GM12878 (cell line): Measurements from ENCODE around the gene BEST2. TPM values are rescaled to one million over a fixed set of nuclear protein-coding genes. Genes with fewer than 3 reads are reported as not detected.
A peak's percentile ranks its signal among the peaks of the same experiment; 100 is the strongest.

Experiments used
- CBFB ChIP-seq: IDR thresholded peaks from 2 replicates; pipeline ENCODE4 v1.6.1; 2016; ENCODE audit warnings: antibody characterized with exemption, low read depth
- CHD1 ChIP-seq: IDR thresholded peaks from 2 replicates; pipeline ENCODE4 v1.6.1; 2012; ENCODE audit warnings: low read depth, low read length, improper control_type of control experiment
- E2F4 ChIP-seq: IDR thresholded peaks from 2 replicates; pipeline ENCODE4 v1.6.1; 2012; ENCODE audit warnings: low read depth, low read length, improper control_type of control experiment
- E4F1 ChIP-seq: fragments of 450-650 bp; IDR thresholded peaks from 2 replicates; pipeline ENCODE4 v1.6.1; 2018; ENCODE audit warnings: borderline replicate concordance, mild to moderate bottlenecking; ENCODE audit not compliant: partially characterized antibody
- EGR1 ChIP-seq, 2 experiments: IDR thresholded peaks; 1 replicate in 1 of 2; 2 replicates in 1 of 2; pipeline ENCODE4 v1.6.1; 2011 to 2012; ENCODE audit warnings: low read depth in 2 of 2, low read length in 2 of 2, borderline replicate concordance in 1 of 2, mild to moderate bottlenecking in 1 of 2, moderate library complexity in 1 of 2
- IKZF1 ChIP-seq: fragments of 450-650 bp; conservative IDR thresholded peaks from 2 replicates; pipeline ENCODE4 v1.6.1; 2017; ENCODE audit warnings: antibody characterized with exemption, mild to moderate bottlenecking
- JUNB ChIP-seq: IDR thresholded peaks from 2 replicates; pipeline ENCODE4 v1.6.1; 2016; ENCODE audit warnings: antibody characterized with exemption, mild to moderate bottlenecking
- KAT2A ChIP-seq: conservative IDR thresholded peaks from 2 replicates; pipeline ENCODE4 v1.6.1; 2011; ENCODE audit warnings: low read depth, low read length; ENCODE audit not compliant: control insufficient read depth
- NFYA ChIP-seq: IDR thresholded peaks from 2 replicates; pipeline ENCODE4 v1.6.1; 2011; ENCODE audit warnings: low read depth, mild to moderate bottlenecking, low read length, improper control_type of control experiment, borderline replicate concordance
- NRF1 ChIP-seq: conservative IDR thresholded peaks from 2 replicates; pipeline ENCODE4 v1.6.1; 2011; ENCODE audit warnings: mild to moderate bottlenecking, low read depth, low read length, improper control_type of control experiment
- RFX5 ChIP-seq: IDR thresholded peaks from 2 replicates; pipeline ENCODE4 v1.6.1; 2011; ENCODE audit warnings: low read depth, low read length, improper control_type of control experiment
- SIN3A ChIP-seq: IDR thresholded peaks from 2 replicates; pipeline ENCODE4 v1.6.1; 2012; ENCODE audit warnings: low read depth, low read length, improper control_type of control experiment
- SMAD1 ChIP-seq: fragments of 450-650 bp; IDR thresholded peaks from 2 replicates; pipeline ENCODE4 v1.6.1; 2018; ENCODE audit warnings: mild to moderate bottlenecking, low read depth; ENCODE audit not compliant: partially characterized antibody
- SMAD5 ChIP-seq: IDR thresholded peaks from 2 replicates; pipeline ENCODE4 v1.6.1; 2016; ENCODE audit warnings: antibody characterized with exemption, low read depth
- SMARCA5 ChIP-seq: fragments of 450-650 bp; IDR thresholded peaks from 2 replicates; pipeline ENCODE4 v1.6.1; 2017; ENCODE audit warnings: mild to moderate bottlenecking
- SMC3 ChIP-seq: IDR thresholded peaks from 2 replicates; pipeline ENCODE4 v1.6.1; 2011; ENCODE audit warnings: low read length, improper control_type of control experiment, borderline replicate concordance
- SREBF2 ChIP-seq: IDR thresholded peaks from 2 replicates; pipeline ENCODE4 v1.6.1; 2012; ENCODE audit warnings: mild to moderate bottlenecking, low read length
- USF2 ChIP-seq: IDR thresholded peaks from 2 replicates; pipeline ENCODE4 v1.6.1; 2011; ENCODE audit warnings: low read depth, low read length, improper control_type of control experiment, borderline replicate concordance
- YY1 ChIP-seq: IDR thresholded peaks from 2 replicates; pipeline ENCODE4 v1.6.1; 2011; ENCODE audit warnings: low read depth, mild to moderate bottlenecking, low read length
- ZNF207 ChIP-seq: fragments of 450-650 bp; IDR thresholded peaks from 2 replicates; pipeline ENCODE4 v1.6.1; 2014; ENCODE audit warnings: antibody characterized with exemption, mild to moderate bottlenecking, borderline replicate concordance
- ZNF274 ChIP-seq: IDR thresholded peaks from one replicate; pipeline ENCODE4 v1.8.0; 2011; ENCODE audit not compliant: insufficient read length, insufficient read depth
- ZNF687 ChIP-seq: fragments of 450-650 bp; IDR thresholded peaks from 2 replicates; pipeline ENCODE4 v1.6.1; 2017; ENCODE audit warnings: mild to moderate bottlenecking, moderate library complexity
- polyA plus RNA-seq, 11 experiments: library from polyadenylated mRNA; depleted of rRNA in 4 of 11; unstranded in 6 of 11; stranded (reverse) in 5 of 11; fragments of >200 nt; fragmentation: Nextera tagmentation in 4 of 11; fragmentation: Illumina TruSeq in 1 of 11; extraction: Ambion mirVana in 4 of 11; extraction: Trizol in 1 of 11; gene quantifications; 1 replicate in 1 of 11; 2 replicates in 10 of 11; pipeline versions ENCODE4 v1.2.1 to v1.2.3, GENCODE V29; 2011 to 2016; ENCODE audit warnings: inconsistent platforms in 2 of 11, missing spikeins in 2 of 11, low read depth in 1 of 11
- total RNA-seq, 4 experiments: library from RNA; depleted of rRNA in 3 of 4; stranded (reverse); fragments of >200 nt in 3 of 4; fragmentation: Illumina TruSeq in 1 of 4; extraction: Trizol in 1 of 4; gene quantifications; 2 replicates each; pipeline versions ENCODE4 v1.2.1 to v1.2.3, GENCODE V29; 2013 to 2021

Gene BEST2
- total and polyA plus RNA-seq, 10 of the 15 experiments (the other 5 are each of a cell fraction or from before 2014, with no cell fraction given) = not detected

GRCh38 chr19:12736995-12737834 lies 14.4 kb upstream of the BEST2 start, which contains the start of gene GET3 (continued):
- TF ChIP-seq E2F4 = peak; percentile 76
- TF ChIP-seq SMAD1 = peak; percentile 36
- TF ChIP-seq YY1 = peak; percentile 100
- no peak for TF ChIP-seq SMARCA5
- peak; percentile 60; the same call in 1 of the 2 replicates for TF ChIP-seq SMAD5
- peak; percentile 77; the same call in 1 of the 2 replicates for TF ChIP-seq ZNF207
- TF ChIP-seq KAT2A = no peak
- peak; percentile 70 for TF ChIP-seq SIN3A
- TF ChIP-seq CBFB = peak; percentile 82; the same call in 1 of the 2 replicates
- TF ChIP-seq ZNF687 = no peak
- TF ChIP-seq RFX5 = peak; percentile 88; the same call in 1 of the 2 replicates
- peak; percentile 87 for TF ChIP-seq USF2
- peak; percentile 70 for TF ChIP-seq E4F1
- no peak for TF ChIP-seq JUNB
- TF ChIP-seq SMC3 = no peak
- TF ChIP-seq NRF1 = no peak
- no peak for TF ChIP-seq SREBF2
- peak; percentile 56 for TF ChIP-seq IKZF1
- no peak for TF ChIP-seq ZNF274
- TF ChIP-seq EGR1 (IDR thresholded peaks at IDR 0.05; ENCODE audit: borderline replicate concordance in 1 of 2, low read depth in 2 of 2, low read length in 2 of 2) = no peak
- TF ChIP-seq NFYA = peak; percentile 62
- peak; percentile 97 for TF ChIP-seq CHD1
